T-helper 1 cell (primary cell): ENCODE measurements around the gene FAM110C.
A peak's percentile ranks its signal among the peaks of the same experiment; 100 is the strongest.
"Not testable (repeated sequence)": the region's sequence is repeated elsewhere in the genome, so short reads cannot be mapped to it uniquely, and the experiment has no call there.

ENCODE experiments used
- DNase-seq, 5 donors: peaks; one replicate each; pipeline ENCODE4 v3.0.0-alpha.2; 2012 to 2020
- total RNA-seq, 4 donors: gene quantifications; one replicate each; lab custom pipeline; 2026; lab: John Stamatoyannopoulos, UW

FAM110C gene, protein sequence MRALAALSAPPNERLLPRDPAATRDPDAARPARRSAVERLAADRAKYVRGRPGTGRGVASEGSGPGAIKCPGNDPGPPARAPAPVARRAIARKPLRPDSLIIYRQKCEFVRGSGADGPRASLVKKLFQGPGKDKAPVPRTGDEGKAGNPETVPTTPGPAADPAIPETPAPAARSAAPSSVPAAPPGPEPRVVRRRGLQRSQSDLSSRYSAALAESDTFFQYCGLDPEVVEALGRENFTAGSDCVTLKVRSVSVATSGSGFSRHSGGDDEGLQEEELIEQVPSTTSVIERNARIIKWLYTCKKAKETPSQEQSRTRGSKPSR
- total RNA-seq, result 0.36 to 2.7 (median 1.7) reads per million in 4 donors

DNA sequence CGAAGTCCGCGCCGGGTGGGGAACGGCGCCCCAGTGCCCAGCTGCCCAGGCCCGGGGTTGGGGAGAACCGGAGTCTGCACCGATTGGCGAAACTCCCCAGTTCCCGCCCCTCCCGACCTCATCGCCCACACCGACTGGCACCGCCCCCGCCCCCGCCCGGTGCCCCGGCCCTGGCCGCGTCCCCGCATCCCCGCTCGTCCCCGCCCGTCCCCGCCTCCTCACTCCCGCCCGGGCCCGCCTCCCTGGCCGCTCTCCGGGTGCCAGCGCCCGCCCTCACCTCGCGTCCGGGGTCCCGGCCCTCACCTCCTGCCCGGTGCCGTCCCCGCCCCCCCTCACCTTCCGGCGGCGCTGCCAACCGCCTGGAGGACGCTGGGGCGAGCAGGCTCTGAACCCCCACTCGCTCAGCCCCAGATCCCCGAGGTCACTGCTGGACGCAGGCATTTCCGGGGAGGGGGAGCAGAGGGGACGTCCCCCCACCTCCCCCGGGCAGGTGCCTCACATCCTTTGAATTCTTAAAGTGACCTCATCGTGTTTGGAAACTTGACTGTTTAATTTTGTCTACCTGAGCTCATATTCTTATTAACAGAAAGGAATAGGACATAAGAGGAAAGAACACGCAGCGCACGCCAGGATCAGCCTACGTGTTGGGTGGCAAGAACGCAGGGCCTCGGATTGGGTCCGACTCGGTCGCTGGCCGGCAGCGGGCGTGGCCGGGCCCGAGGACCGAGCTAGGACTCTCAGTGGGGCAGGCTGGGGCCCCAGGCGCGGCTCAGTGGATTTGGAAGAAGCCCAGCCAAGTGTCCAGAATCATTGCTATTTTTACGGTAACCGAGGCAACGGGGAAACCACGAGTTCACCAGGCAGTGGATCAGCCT is at the start of gene FAM110C:
FAM110C (minus strand) TSS at position 35 of the 875 bp plus-strand sequence. CDS start 120 bp downstream, outside the sequence.
- DNase-seq, result peak; percentile 26 to 62 (median 31)

DNA sequence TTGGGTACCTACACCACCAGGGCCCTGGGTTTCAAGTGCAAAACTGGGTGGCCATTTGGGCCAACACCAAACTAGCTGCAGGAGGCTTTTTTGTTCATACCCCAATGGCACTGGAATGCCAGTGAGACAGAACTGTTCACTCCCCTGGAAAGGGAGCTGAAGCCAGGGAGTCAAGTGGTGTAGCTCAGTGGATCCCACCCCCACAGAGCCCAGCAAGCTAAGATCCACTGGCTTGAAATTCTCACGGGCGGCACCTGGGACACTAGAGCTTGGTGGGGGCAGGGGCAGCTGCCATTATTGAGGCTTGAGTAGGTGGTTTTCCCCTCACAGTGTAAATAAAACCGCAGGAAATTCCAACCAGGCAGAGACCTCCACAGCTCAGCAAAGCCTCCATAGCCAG is 46.0 kb upstream of the FAM110C start:
- no peak for DNase-seq

DNA sequence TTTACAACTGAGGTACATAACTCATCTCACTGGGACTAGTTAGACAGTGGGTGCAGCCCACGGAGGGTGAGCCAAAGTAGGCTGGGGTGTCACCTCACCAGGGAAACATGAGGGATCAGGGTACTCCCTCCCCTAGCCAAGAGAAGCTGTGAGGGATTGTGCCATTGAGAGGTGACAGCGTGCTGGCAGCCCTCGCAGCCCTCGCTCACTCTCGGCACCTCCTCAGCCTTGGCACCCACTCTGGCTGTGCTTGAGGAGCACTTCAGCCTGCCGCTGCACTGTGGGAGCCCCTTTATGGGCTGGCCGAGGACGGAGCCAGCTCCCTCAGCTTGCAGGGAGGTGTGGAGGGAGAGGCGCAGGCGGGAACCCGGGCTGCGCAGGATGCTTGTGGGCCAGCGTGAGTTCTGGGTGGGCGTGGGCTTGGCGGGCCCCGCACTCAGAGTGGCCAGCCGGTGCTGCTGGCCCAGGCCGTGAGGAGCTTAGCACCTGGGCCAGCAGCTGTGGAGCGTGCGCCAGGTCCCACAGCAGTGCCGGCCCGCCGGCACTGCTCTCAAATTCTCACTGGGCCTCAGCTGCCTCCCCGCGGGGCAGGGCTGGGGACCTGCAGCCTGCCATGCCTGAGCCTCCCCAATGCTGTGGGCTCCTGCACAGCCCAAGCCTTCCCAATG is 44.5 kb upstream of the FAM110C start:
- no peak for DNase-seq

DNA sequence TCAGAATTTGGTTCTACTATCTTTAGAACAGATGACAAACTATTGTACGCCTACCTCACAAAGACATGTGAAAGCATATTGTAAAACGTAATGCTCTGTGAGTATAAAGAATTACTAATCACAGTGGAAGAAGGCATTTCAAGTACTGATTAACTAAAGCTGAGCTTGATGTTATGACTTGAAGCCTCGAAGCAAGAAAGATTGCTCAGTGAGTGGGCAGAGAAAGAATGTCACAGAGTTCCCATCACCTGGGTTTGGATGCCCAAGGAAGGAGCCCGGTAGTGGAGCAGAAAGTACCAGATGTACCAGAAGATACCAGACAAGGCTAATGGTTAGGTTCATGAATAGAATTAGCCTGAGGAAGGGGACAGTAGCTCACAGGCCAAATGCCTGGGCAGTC is 39.5 kb upstream of the FAM110C start:
- DNase-seq, result no peak

DNA sequence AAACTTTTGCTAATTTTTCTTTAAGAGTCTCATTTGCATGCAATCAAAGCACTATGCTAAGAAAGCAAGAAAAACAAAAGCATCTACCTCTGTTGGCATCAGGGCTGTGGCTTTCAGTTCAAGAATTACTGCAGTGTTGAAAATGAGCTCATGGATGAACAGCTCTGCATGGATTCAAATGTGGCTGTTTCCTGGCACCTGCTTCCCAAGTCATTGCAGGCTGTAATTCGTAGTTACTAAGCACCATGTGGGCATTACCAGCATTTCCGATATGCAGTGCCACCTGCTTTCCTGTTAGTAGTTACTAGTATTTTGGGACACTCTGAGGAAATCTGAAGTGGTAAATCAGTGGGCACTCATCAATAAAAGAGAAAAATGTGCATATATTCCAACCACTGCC is 37.8 kb upstream of the FAM110C start:
- DNase-seq, result no peak

DNA sequence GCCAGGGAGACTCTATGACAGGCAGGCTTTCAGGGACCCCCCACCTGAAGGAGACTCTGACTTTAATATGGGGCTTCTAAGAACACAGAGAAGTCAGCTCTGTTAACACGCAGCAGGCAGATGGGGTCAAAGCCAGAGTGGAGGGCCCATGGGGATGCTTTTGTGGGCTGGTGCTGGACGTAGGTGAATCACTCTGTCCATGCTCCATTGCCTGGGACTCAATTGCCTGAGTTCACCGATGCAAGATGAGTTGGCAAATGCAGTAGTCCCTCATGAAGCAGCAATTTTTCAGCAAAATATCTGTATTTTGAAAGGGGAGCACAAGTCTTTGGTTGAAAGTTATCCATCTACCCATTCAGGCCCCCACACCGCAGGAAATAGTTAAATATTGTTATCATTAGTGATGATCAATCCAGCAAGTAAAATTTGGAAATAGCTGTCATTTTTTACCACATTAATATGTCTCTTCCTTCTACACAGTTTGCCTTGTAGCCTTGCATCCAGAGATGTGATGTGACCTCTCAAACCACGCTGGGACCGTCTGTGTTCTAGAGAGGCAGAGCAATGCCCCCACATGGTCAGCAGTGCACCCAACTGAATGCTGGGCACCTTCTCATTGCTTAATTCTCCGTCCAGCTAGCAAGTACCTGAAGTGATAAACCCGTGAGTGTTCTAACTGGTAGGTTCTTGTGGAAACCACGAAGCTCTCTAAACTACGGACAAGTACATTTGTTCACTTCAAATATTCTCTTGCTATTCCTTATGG is 34.8 kb upstream of the FAM110C start:
- no peak for DNase-seq

DNA sequence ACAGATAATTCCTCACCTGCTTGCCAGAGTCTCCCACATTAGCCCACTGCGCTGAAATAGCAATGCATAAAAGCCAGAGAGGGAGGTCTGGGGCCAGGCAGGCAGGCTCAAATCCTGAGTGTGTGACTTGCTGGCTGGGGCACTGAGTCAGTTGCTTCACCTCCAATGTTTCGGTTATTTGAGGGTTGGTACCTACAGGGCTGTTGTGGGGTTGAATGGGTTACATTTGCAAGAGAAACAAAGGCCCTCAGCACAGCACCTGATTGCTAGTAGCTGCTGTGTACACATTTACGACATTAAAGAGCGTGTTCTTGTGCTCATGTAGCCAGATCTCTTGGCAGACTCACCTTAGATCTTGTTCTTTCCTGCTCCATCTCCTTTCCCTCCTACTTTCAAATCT is 34.1 kb upstream of the FAM110C start:
- no peak for DNase-seq

DNA sequence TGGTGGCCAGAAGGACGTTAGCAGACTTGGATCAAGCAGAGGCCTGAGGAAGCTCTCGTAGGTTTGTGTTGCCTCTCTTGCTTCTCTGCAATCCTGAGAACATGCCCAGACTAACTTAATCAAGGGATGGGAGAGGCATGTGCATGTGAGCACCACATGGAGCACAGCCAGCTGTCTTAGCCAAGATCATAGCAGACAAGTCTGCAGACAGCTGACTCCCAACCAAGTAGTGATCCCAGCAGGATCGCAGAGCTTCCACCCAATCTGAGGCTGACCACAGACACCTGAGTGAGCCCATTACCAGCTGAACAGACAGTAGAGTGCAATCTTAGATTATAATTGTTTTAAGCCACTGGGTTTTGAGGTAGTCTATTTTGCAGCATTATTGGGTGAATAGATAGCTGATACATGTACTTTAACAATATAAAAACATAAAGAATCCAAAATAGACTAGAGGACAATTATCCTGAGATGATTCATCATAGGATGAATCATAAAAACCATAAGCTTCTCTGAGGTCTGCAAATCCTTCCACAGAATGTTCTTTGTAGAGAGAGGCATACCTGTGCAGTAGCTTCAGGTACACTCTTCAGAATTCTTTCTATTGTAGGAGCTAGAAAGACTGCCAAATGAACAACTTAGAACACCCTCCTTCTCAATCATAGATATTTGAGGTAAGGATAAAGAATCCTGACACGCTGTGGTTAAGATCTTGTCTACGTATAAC is 25.2 kb upstream of the FAM110C start:
- no peak for DNase-seq

DNA sequence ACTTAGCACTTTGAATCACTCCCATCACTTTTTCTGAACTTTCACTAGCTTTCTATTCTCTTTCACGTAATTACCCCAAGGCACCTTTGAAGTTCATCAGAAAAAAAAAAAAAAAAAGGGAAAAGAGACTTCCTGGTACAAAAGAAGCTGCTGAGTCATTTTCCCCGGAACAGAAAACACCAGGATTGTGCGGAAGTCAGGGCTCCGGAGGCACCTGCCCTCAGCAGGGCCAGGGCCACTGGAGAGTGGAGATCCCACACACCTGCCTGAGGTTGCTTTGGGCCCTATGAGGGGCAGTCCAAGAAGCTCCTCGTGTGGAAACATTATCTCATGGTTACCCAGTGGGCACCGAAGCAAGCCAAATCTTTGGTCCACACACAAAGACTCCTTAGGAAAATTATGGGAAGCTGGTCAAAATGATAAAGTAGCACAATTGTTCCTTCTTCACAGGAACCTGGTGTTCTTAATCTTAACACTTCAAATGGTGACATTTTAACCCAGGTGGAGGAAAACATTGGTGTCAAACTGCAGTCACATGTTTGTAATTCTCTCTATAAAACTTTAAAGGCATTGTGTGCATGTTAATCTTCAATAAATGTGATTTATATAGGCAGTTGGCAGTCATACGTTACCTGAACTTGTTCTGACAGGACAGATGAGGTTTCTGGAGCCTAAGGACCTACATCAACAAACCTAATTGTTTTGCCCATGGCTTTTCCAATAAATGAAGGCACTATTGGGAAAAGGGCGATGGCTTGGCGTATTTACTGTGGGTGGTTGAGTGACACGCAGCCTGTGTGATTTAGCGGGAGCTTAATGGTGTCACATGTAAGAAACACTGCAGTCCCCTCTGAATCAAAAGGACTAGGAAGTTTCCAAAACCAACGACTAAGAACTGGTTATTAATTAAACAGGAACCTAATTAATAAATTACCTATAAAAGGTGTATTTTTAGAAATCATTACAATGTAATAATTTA is 23.4 kb upstream of the FAM110C start:
- DNase-seq, result no peak

DNA sequence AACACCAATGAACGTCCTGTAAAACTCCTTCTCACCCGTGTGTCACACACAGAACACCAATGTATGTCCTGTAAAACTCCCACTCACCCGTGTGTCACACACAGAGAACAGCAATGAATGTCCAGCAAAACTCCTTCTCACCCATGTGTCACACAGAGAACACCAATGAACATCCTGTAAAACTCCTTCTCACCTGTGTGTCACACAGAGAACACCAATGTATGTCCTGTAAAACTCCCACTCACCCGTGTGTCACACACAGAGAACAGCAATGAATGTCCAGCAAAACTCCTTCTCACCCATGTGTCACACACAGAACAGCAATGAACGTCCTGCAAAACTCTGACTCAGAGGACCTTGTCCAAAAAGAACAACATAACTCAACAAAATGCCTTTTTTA is 22.3 kb upstream of the FAM110C start:
- DNase-seq, result not testable (repeated sequence)

DNA sequence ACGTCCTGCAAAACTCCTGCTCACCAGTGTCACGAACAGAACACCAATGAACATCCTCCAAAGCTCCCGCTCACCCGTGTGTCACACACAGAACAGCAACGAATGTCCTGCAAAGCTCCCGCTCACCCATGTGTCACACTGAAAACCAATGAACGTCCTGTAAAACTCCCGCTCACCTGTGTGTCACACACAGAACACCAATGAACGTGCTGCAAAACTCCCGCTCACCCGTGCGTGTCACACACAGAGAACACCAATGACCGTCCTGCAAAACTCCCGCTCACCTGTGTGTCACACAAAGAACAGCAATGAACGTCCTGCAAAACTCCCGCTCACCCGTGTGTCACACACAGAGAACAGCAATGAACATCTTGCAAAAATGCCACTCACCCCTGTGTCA is 20.5 kb upstream of the FAM110C start:
- no peak for DNase-seq

DNA sequence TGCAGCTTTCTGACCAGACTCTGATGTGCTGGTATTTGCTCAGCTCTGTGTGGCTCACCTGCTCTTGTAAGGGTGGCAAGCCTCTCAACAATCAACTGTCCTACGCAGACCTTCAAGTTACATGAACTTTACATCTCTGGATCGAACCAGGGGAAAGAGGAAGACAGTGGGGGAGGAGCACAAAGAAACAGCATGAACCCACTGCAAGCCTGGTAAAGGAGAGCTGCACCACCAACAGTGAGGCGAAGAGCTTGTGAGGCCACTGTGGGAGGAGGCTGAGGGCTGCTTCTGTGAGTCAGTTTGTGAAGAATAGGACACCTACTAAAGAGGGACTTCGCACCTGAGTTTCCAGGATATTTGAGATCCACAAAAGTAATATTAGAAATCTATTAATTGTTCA is 18.8 kb upstream of the FAM110C start:
- DNase-seq, result no peak

DNA sequence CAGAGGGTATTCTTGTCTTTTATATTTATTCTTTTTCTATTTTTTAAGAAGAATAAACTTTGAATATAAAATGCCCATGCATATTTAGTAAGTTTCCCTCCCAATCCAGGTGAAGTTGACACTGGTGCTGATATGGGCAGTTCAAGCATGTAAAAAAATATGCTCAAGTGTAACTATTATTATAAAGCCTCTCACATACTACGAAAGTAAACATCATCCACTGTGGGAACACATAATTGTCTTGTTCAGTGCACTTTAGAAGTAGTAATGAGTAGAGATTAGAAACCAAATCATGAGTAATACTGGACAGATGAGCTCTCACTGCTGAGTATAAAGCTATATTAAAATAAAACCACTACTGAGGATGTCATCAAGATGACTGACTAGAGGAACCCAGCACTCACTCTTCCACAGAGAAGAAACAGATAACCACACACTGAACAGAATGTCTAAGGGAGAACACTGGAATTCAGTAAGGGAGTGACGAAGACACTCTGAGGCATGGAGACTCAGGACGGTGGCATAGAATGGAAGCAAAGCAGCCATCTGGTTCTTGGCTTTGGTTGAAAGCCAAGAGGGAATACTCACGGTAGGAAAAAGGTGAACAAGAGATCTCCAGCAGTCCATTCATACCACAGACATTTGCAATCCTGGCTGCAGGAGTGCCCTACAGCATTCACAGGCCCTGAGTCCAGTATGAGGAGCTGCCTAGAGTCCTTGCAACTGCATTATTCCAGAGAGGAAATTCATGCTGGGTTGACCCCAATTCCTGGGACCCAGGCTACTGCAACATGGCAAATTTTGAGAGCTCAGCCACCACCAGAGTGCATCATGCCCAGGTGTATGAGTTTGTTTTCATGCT is 9.5 kb upstream of the FAM110C start:
- DNase-seq, result no peak

DNA sequence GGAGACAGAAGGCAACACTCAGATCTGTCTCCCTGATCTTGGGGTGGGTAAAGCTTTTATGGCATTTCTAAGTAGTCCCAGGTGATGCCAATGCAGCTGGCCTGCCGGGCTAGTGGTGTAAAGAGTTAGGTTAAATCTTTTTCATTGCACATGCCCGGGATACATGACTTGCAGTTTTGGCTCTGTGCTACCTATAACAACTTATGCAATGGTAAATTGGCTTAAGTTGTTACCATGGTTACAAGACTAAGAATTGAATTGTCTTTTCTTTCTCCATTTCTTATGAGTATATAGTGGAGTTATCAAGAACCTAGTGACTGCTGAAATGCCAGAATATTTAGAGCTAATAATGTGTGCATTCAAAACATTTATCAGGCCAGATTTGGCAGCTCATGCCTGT is 5.3 kb upstream of the FAM110C start:
- no peak for DNase-seq

DNA sequence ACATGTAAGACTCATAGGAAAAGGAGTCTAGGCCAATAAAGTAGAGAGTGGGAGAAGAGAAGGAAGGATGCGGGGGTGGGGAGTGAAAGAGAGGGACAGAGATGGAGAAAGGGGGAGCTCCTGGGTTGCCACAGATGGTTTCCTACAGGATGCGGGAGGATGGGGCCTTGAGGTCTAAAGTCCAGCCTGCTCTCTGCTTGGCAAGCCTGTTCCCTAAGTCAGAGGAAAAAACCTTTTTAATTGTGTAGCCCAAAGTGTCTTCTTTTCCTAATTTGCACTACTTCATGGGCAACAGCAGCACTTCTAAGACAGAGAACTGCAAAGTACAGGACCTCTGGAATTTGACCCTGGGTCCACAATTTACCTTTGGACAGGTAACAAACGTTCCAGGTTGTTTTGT is 1.4 kb upstream of the FAM110C start:
- no peak for DNase-seq

DNA sequence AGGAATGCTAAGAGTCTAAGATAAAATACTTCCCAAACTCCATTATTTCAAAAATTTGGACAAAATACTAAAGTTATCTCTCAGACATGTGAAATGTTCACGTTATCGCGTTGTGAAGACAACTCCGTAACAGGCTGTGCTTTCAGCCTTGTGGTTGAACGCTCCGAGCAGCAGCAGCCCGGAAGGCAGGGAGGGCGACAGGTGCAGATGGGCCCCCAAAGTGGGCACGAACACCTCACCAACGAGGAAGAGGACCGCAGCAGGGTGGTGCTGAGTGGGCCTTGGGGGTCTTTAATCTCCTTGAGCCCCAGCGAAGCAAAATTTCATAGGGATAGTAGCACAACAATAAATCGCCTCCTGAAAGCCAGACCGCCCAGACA is 1.0 kb upstream of the FAM110C start:
- DNase-seq, result no peak

DNA sequence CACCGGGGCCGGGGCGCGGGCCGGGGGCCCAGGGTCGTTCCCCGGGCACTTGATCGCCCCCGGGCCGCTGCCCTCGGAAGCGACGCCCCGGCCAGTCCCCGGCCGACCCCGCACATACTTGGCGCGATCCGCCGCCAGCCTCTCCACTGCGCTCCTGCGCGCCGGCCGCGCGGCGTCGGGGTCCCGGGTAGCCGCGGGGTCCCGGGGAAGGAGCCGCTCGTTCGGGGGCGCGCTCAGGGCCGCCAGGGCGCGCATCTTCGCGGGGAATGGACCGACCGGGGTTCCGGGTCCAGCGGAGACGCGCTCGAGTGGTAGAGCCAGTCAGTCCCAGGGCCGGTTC is 204 bp downstream of the FAM110C start:
- no peak for DNase-seq

DNA sequence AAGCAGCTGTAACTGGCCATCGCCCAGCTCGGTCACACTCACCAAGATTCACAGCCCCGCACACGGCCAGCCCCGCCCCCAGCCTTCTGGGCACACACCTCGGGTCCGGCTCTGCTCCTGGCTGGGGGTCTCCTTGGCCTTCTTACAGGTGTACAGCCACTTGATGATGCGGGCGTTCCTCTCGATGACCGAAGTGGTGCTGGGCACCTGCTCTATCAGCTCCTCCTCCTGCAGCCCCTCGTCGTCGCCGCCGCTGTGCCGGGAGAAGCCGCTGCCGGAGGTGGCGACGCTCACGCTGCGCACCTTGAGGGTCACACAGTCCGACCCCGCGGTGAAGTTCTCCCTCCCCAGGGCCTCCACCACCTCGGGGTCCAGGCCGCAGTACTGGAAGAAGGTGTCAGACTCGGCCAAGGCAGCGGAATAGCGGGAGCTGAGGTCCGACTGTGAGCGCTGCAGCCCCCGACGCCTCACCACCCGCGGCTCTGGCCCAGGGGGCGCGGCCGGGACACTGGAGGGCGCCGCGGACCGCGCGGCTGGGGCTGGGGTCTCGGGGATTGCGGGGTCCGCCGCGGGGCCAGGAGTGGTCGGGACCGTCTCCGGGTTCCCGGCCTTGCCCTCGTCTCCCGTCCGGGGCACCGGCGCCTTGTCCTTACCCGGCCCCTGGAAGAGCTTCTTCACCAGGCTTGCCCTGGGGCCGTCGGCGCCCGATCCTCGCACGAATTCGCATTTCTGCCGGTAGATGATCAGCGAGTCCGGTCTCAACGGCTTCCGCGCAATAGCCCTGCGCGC is 769 bp downstream of the FAM110C start:
- DNase-seq, result no peak

DNA sequence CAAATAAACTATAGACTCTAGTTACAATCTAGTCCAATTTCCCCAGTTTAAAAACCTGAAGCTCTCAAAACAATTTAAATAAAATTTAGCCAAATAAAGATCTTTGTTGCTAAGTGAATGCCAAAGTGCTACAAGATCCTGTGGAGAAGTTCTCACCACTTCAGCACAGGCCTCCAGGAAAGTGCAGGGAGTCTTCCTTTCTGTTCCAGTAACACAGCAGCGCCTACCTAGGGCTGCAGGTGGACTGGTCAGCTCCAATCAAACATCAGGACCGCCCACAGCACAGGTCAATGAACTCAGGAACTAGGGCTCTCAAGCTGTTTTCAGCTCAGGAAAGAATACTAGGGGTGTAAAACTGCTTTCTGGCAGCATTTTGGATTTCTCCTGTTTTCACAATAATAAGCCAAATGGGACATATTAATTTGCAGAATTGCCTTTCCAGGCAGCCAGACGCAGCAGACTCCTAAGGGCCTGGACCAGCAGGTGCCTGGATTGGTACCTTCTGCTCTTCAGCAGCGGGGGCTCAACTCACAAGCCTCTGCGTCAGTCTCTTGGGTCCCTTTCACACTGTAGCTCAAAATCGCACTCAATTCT is 1.5 kb downstream of the FAM110C start:
- no peak for DNase-seq
